ENCODE measurements around the gene SMU1.

DNA sequence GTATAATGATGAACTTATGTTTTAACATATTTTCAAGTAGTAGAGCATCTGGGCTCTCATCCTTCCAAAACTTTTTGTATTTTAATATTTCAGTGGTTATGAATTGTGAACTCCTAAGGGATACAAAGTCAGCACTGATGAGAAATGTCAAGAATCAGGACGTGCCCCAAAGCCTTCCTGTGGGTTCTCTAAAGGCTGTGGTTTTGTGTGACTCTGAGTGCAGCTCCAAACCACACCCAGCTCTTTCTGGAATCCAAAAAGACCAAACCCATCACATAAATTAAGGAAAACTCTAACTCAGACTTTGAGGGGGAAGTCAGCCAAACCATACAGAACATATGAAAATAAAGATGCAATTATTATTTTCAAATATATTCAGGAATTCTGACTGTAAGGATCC is 40.8 kb upstream of the SMU1 start:
- TF ChIP-seq, protein P1, sequence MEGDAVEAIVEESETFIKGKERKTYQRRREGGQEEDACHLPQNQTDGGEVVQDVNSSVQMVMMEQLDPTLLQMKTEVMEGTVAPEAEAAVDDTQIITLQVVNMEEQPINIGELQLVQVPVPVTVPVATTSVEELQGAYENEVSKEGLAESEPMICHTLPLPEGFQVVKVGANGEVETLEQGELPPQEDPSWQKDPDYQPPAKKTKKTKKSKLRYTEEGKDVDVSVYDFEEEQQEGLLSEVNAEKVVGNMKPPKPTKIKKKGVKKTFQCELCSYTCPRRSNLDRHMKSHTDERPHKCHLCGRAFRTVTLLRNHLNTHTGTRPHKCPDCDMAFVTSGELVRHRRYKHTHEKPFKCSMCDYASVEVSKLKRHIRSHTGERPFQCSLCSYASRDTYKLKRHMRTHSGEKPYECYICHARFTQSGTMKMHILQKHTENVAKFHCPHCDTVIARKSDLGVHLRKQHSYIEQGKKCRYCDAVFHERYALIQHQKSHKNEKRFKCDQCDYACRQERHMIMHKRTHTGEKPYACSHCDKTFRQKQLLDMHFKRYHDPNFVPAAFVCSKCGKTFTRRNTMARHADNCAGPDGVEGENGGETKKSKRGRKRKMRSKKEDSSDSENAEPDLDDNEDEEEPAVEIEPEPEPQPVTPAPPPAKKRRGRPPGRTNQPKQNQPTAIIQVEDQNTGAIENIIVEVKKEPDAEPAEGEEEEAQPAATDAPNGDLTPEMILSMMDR (conservative IDR thresholded peaks at IDR 0.05; ENCODE audit: low read length), result no peak
- TF ChIP-seq EZH2phosphoT487 (IDR thresholded peaks at IDR 0.05; ENCODE audit: borderline replicate concordance), result no peak
